GM18499 (cell line): ENCODE results near the gene PSME4.
"Not testable (repeated sequence)": the region's sequence is repeated elsewhere in the genome, so short reads cannot be mapped to it uniquely, and the experiment has no call there.

Source experiments
- ATAC-seq: cut with Tn5 transposase; IDR thresholded peaks from one replicate; pipeline ENCODE4 v1.9.1; 2021; ENCODE audit warnings: moderate number of reproducible peaks; ENCODE audit not compliant: insufficient read depth, unreplicated experiment

Gene PSME4

GRCh38 chr2:53843595-53843994 lies 127.2 kb downstream of the PSME4 start:
- ATAC-seq, result no peak

- no peak for ATAC-seq
Measured at GRCh38 chr2:53842891-53843290, 127.9 kb downstream of the PSME4 start.

GRCh38 chr2:53841651-53842050 lies 129.1 kb downstream of the PSME4 start:
- ATAC-seq, result not testable (repeated sequence)

- no peak for ATAC-seq
Measured at GRCh38 chr2:53840580-53840979, 130.2 kb downstream of the PSME4 start.

- ATAC-seq, result not testable (repeated sequence)
Measured at GRCh38 chr2:53829980-53830290, 140.9 kb downstream of the PSME4 start.

- ATAC-seq, result no peak
Measured at GRCh38 chr2:53829273-53829979, 141.4 kb downstream of the PSME4 start.

GRCh38 chr2:53828331-53828730 lies 142.5 kb downstream of the PSME4 start:
- ATAC-seq, result no peak

- ATAC-seq, result no peak
Measured at GRCh38 chr2:53827398-53828175, 143.2 kb downstream of the PSME4 start.

GRCh38 chr2:53826587-53827397 lies 144.0 kb downstream of the PSME4 start:
- ATAC-seq, result no peak

GRCh38 chr2:53826030-53826410 lies 144.8 kb downstream of the PSME4 start:
- ATAC-seq, result no peak

GRCh38 chr2:53823639-53824038 lies 147.2 kb downstream of the PSME4 start:
- ATAC-seq, result not testable (repeated sequence)

- ATAC-seq, result no peak
Measured at GRCh38 chr2:53821810-53822209, 149.0 kb downstream of the PSME4 start.

GRCh38 chr2:53820711-53821110 lies 150.1 kb downstream of the PSME4 start:
- no peak for ATAC-seq

GRCh38 chr2:53820048-53820447 lies 150.7 kb downstream of the PSME4 start:
- no peak for ATAC-seq

GRCh38 chr2:53819634-53820033 lies 151.2 kb downstream of the PSME4 start:
- no peak for ATAC-seq

GRCh38 chr2:53818854-53819435 lies 151.8 kb downstream of the PSME4 start:
- ATAC-seq, result no peak
